Naive B cell (primary cell): ENCODE data around the gene NECAB2. TPM values are rescaled to one million over a fixed set of nuclear protein-coding genes. Genes with fewer than 3 reads are reported as not detected.

Experiments used
- ATAC-seq, 2 donors: fragments of 150-1000 bp; cut with Tn5 transposase; 2 replicates each; pipeline ENCODE4 v1.10.0; 2021; ENCODE audit warnings: low read depth in 2 of 2, mild to moderate bottlenecking in 2 of 2, moderate library complexity in 2 of 2
- DNase-seq: peaks from one replicate; pipeline ENCODE4 v3.0.0; 2022
- H3K27ac Mint-ChIP-seq, 6 donors: one replicate each; pipeline ENCODE4 v1.8.0; 2020 to 2022; ENCODE audit warnings: mild to moderate bottlenecking in 6 of 6, mixed read lengths in 6 of 6, moderate library complexity in 5 of 6, inconsistent platforms in 2 of 6
- H3K27me3 Mint-ChIP-seq, 3 donors: one replicate each; pipeline ENCODE4 v1.8.0; 2021 to 2022; ENCODE audit warnings: mixed read lengths in 3 of 3, mild to moderate bottlenecking in 1 of 3
- H3K36me3 Mint-ChIP-seq, 2 donors: one replicate each; pipeline ENCODE4 v1.8.0; 2020 to 2022; ENCODE audit warnings: mixed read lengths in 2 of 2, inconsistent platforms in 1 of 2, mild to moderate bottlenecking in 1 of 2
- H3K4me1 Mint-ChIP-seq, 3 donors: one replicate each; pipeline ENCODE4 v1.8.0; 2020 to 2022; ENCODE audit warnings: mixed read lengths in 3 of 3, inconsistent platforms in 1 of 3, mild to moderate bottlenecking in 1 of 3, moderate library complexity in 1 of 3
- H3K4me3 Mint-ChIP-seq, 8 donors: one replicate each; pipeline ENCODE4 v1.8.0; 2020 to 2022; ENCODE audit warnings: mild to moderate bottlenecking in 8 of 8, mixed read lengths in 8 of 8, moderate library complexity in 8 of 8, inconsistent platforms in 2 of 8
- H3K9me3 Mint-ChIP-seq, 7 donors: one replicate each; pipeline ENCODE4 v1.8.0; 2020 to 2022; ENCODE audit warnings: mixed read lengths in 7 of 7, mild to moderate bottlenecking in 5 of 7, inconsistent platforms in 2 of 7, moderate library complexity in 1 of 7
- polyA plus RNA-seq, 6 donors: library from polyadenylated mRNA; unstranded; fragments of 300-500 nt; fragmentation: Illumina TruSeq; gene quantifications; one replicate each; pipeline ENCODE4 v1.2.3, GENCODE V29; 2021; ENCODE audit warnings: low read depth in 6 of 6

NECAB2 gene
- polyA plus RNA-seq, 6 donors from 2014 or later, result not detected

GRCh38 chr16:83980794-83981193 is 12.8 kb downstream of the NECAB2 start:
- no peak for ATAC-seq
- Mint-ChIP-seq H3K4me3 (peak overlapping the region in 1 of 8 donors; percentile 72), H3K36me3 (peaks cover 0 to 8% of the 10 kb centered on the region in 2 donors), H3K27me3 (peaks cover 0 to 11% (median 7%) of the 10 kb centered on the region in 3 donors), H3K4me1 (no peaks in the 10 kb centered on the region), H3K9me3 (peaks cover 6 to 20% (median 8%) of the 10 kb centered on the region in 7 donors), H3K27ac (peak overlapping the region in 1 of 6 donors; percentile 42)
- no peak for DNase-seq

- Mint-ChIP-seq H3K27ac (no peak overlapping the region), H3K4me1 (no peaks in the 10 kb centered on the region), H3K36me3 (peaks cover 0 to 8% of the 10 kb centered on the region in 2 donors), H3K27me3 (peaks cover 0 to 7% (median 4%) of the 10 kb centered on the region in 3 donors), H3K9me3 (peaks cover 6 to 20% (median 8%) of the 10 kb centered on the region in 7 donors), H3K4me3 (no peak overlapping the region)
- ATAC-seq, result no peak
- no peak for DNase-seq
These were observed 13.8 kb downstream of the NECAB2 start for GRCh38 chr16:83981799-83982198.

GRCh38 chr16:83983491-83983890 is 15.4 kb downstream of the NECAB2 start:
- no peak for ATAC-seq
- H3K4me1 Mint-ChIP-seq, result no peaks in the 10 kb centered on the region
- H3K27ac Mint-ChIP-seq, result no peak overlapping the region
- H3K4me3 Mint-ChIP-seq, result no peak overlapping the region
- H3K9me3 Mint-ChIP-seq, result peaks cover under 1 to 11% (median 6%) of the 10 kb centered on the region in 7 donors
- peaks cover 8 to 13% (median 9%) of the 10 kb centered on the region in 3 donors for H3K27me3 Mint-ChIP-seq
- DNase-seq, result no peak
- H3K36me3 Mint-ChIP-seq, result peaks cover 0 to 8% of the 10 kb centered on the region in 2 donors

GRCh38 chr16:83989300-83989699 is 21.3 kb downstream of the NECAB2 start:
- peaks cover 27 to 54% (median 53%) of the 10 kb centered on the region in 3 donors for H3K27me3 Mint-ChIP-seq
- DNase-seq (no peak), ATAC-seq (no peak)
- no peaks in the 10 kb centered on the region for H3K36me3 Mint-ChIP-seq
- no peaks in the 10 kb centered on the region for H3K4me1 Mint-ChIP-seq
- H3K27ac Mint-ChIP-seq, result no peak overlapping the region
- H3K9me3 Mint-ChIP-seq, result peaks cover 0 to 9% (median 0%) of the 10 kb centered on the region in 7 donors
- peak overlapping the region in 1 of 8 donors; percentile 51 for H3K4me3 Mint-ChIP-seq

GRCh38 chr16:83990492-83990891 is 22.4 kb downstream of the NECAB2 start:
- peaks cover 0 to 9% (median 0%) of the 10 kb centered on the region in 7 donors for H3K9me3 Mint-ChIP-seq
- H3K27me3 Mint-ChIP-seq, result peaks cover 27 to 63% (median 63%) of the 10 kb centered on the region in 3 donors
- H3K4me3 Mint-ChIP-seq, result no peak overlapping the region
- no peak overlapping the region for H3K27ac Mint-ChIP-seq
- DNase-seq (no peak), ATAC-seq (no peak)
- no peaks in the 10 kb centered on the region for H3K36me3 Mint-ChIP-seq
- H3K4me1 Mint-ChIP-seq, result peaks cover 0 to 1% (median 0%) of the 10 kb centered on the region in 3 donors

- Mint-ChIP-seq H3K4me3 (no peak overlapping the region), H3K27me3 (peaks cover 34 to 76% (median 75%) of the 10 kb centered on the region in 3 donors), H3K9me3 (peaks cover 0 to 9% (median 0%) of the 10 kb centered on the region in 7 donors), H3K27ac (no peak overlapping the region), H3K36me3 (no peaks in the 10 kb centered on the region), H3K4me1 (peaks cover 0 to 3% (median 0%) of the 10 kb centered on the region in 3 donors)
- no peak for ATAC-seq
- no peak for DNase-seq
These were observed 24.6 kb downstream of the NECAB2 start for GRCh38 chr16:83992624-83993023.

GRCh38 chr16:83994087-83994486 is 26.0 kb downstream of the NECAB2 start:
- Mint-ChIP-seq H3K27ac (no peak overlapping the region), H3K4me3 (no peak overlapping the region), H3K27me3 (peaks cover 22 to 79% (median 61%) of the 10 kb centered on the region in 3 donors), H3K36me3 (no peaks in the 10 kb centered on the region), H3K9me3 (peaks cover 0 to 9% (median 0%) of the 10 kb centered on the region in 7 donors), H3K4me1 (peaks cover 0 to 3% (median 0%) of the 10 kb centered on the region in 3 donors)
- no peak for DNase-seq
- ATAC-seq, result no peak

- ATAC-seq, result no peak
- no peaks in the 10 kb centered on the region for H3K36me3 Mint-ChIP-seq
- peaks cover 22 to 73% (median 55%) of the 10 kb centered on the region in 3 donors for H3K27me3 Mint-ChIP-seq
- no peak overlapping the region for H3K27ac Mint-ChIP-seq
- H3K9me3 Mint-ChIP-seq, result peaks cover 0 to 9% (median 0%) of the 10 kb centered on the region in 7 donors
- H3K4me3 Mint-ChIP-seq, result peak overlapping the region in 1 of 8 donors; percentile 55
- H3K4me1 Mint-ChIP-seq, result peaks cover 0 to 3% (median 0%) of the 10 kb centered on the region in 3 donors
- DNase-seq, result no peak
These were observed 26.7 kb downstream of the NECAB2 start for GRCh38 chr16:83994703-83995102.

GRCh38 chr16:83995754-83996153 is 27.7 kb downstream of the NECAB2 start:
- no peak for ATAC-seq
- H3K9me3 Mint-ChIP-seq, result peaks cover 0 to 9% (median 0%) of the 10 kb centered on the region in 7 donors
- H3K27ac Mint-ChIP-seq, result no peak overlapping the region
- H3K36me3 Mint-ChIP-seq, result no peaks in the 10 kb centered on the region
- peaks cover 0 to 3% (median 0%) of the 10 kb centered on the region in 3 donors for H3K4me1 Mint-ChIP-seq
- no peak overlapping the region for H3K4me3 Mint-ChIP-seq
- H3K27me3 Mint-ChIP-seq, result peaks cover 18 to 69% (median 53%) of the 10 kb centered on the region in 3 donors
- no peak for DNase-seq

GRCh38 chr16:83996481-83997252 is 28.6 kb downstream of the NECAB2 start:
- Mint-ChIP-seq H3K36me3 (no peaks in the 10 kb centered on the region), H3K4me3 (no peak overlapping the region), H3K4me1 (peaks cover 0 to 3% (median 0%) of the 10 kb centered on the region in 3 donors), H3K9me3 (peaks cover 0 to 9% (median 0%) of the 10 kb centered on the region in 7 donors), H3K27me3 (peaks cover 18 to 62% (median 55%) of the 10 kb centered on the region in 3 donors), H3K27ac (no peak overlapping the region)
- DNase-seq (no peak), ATAC-seq (no peak)

- peaks cover 10 to 57% (median 54%) of the 10 kb centered on the region in 3 donors for H3K27me3 Mint-ChIP-seq
- H3K4me1 Mint-ChIP-seq, result peaks cover 0 to 3% (median 0%) of the 10 kb centered on the region in 3 donors
- H3K27ac Mint-ChIP-seq, result peak overlapping the region in 1 of 6 donors; percentile 31
- ATAC-seq (no peak), DNase-seq (no peak)
- H3K36me3 Mint-ChIP-seq, result no peaks in the 10 kb centered on the region
- no peaks in the 10 kb centered on the region for H3K9me3 Mint-ChIP-seq
- H3K4me3 Mint-ChIP-seq, result no peak overlapping the region
These were observed 30.0 kb downstream of the NECAB2 start for GRCh38 chr16:83998091-83998490.

- peaks cover 14 to 51% (median 31%) of the 10 kb centered on the region in 3 donors for H3K27me3 Mint-ChIP-seq
- DNase-seq (no peak), ATAC-seq (no peak)
- no peak overlapping the region for H3K4me3 Mint-ChIP-seq
- H3K9me3 Mint-ChIP-seq, result no peaks in the 10 kb centered on the region
- no peaks in the 10 kb centered on the region for H3K36me3 Mint-ChIP-seq
- H3K4me1 Mint-ChIP-seq, result no peaks in the 10 kb centered on the region
- H3K27ac Mint-ChIP-seq, result no peak overlapping the region
These were observed 33.1 kb downstream of the NECAB2 start for GRCh38 chr16:84000989-84001642.

GRCh38 chr16:84001726-84002125 is 33.7 kb downstream of the NECAB2 start:
- no peak overlapping the region for H3K4me3 Mint-ChIP-seq
- no peak for DNase-seq

More at GRCh38 chr16:84001726-84002125, 33.7 kb downstream of the NECAB2 start:
- no peaks in the 10 kb centered on the region for H3K9me3 Mint-ChIP-seq
- no peak overlapping the region for H3K27ac Mint-ChIP-seq
- peaks cover 11 to 50% (median 29%) of the 10 kb centered on the region in 3 donors for H3K27me3 Mint-ChIP-seq
- H3K4me1 Mint-ChIP-seq, result no peaks in the 10 kb centered on the region
- no peak for ATAC-seq
- H3K36me3 Mint-ChIP-seq, result no peaks in the 10 kb centered on the region
